ENCODE results near the gene ARFGAP1. TPM values are rescaled to one million over a fixed set of nuclear protein-coding genes. Genes with fewer than 3 reads are reported as not detected.

ARFGAP1 gene
- total RNA-seq, 1 experiment from 2014 or later: 207 TPM

DNA sequence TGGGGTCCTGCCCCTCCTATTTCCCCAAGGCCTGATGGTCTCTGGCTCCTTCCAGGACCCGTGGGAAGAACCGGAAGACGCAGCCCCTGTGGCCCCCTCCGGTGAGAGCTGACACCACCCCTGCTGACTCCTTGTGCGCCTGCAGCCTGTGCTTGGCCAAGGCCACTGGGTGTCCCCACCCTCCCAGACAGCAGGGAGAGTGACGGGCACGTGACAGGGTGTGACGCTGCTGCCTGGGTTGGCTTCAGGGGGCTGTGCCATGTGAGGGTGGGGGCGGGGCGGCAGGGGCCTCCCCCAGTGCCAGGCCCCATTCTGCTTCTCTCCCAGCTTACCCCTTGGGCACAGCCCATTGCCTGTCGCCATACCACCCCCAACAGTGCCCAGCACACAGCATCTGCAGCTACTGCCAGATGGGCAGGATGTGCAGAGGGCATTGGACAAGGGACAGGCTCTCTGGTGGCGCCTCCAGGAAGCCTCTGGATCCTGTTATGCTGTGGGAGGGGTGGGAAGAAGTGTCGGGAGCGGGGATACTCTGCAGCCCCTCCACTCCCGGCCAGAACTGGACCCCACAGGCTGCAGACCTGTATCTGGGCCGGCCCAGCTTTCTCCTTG, 34.0 kb upstream of the ARFGAP1 start:
- TF ChIP-seq ZNF138 (CRISPR knock-in tag; conservative IDR thresholded peaks at IDR 0.05) (no peak), JAZF1 (CRISPR knock-in tag; IDR thresholded peaks at IDR 0.05) (no peak), KAT7 (CRISPR knock-in tag; IDR thresholded peaks at IDR 0.05; ENCODE audit: borderline replicate concordance) (no peak), SOX15 (CRISPR knock-in tag; IDR thresholded peaks at IDR 0.05) (no peak), JUN (CRISPR knock-in tag; IDR thresholded peaks at IDR 0.05) (no peak), NR2C2 (CRISPR knock-in tag; IDR thresholded peaks at IDR 0.05) (no peak), ZNF121 (CRISPR knock-in tag; IDR thresholded peaks at IDR 0.05) (no peak), EMX1 (CRISPR knock-in tag; IDR thresholded peaks at IDR 0.05) (no peak), FOXP4 (CRISPR knock-in tag; IDR thresholded peaks at IDR 0.05) (no peak), PREB (CRISPR knock-in tag; IDR thresholded peaks at IDR 0.05; ENCODE audit: borderline replicate concordance) (no peak), HMGA2 (CRISPR knock-in tag; IDR thresholded peaks at IDR 0.05) (no peak), GABPB1 (CRISPR knock-in tag; IDR thresholded peaks at IDR 0.05) (no peak), NR1H2 (CRISPR knock-in tag; IDR thresholded peaks at IDR 0.05) (no peak), RELA (CRISPR knock-in tag; IDR thresholded peaks at IDR 0.05; ENCODE audit: borderline replicate concordance) (no peak), ZBTB43 (CRISPR knock-in tag; IDR thresholded peaks at IDR 0.05) (no peak), ETV6 (CRISPR knock-in tag; IDR thresholded peaks at IDR 0.05) (no peak)
- TF ChIP-seq, protein P1, sequence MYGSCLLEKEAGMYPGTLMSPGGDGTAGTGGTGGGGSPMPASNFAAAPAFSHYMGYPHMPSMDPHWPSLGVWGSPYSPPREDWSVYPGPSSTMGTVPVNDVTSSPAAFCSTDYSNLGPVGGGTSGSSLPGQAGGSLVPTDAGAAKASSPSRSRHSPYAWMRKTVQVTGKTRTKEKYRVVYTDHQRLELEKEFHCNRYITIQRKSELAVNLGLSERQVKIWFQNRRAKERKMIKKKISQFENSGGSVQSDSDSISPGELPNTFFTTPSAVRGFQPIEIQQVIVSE (CRISPR knock-in tag; IDR thresholded peaks at IDR 0.05; ENCODE audit: borderline replicate concordance): no peak
- TF ChIP-seq, protein P2, sequence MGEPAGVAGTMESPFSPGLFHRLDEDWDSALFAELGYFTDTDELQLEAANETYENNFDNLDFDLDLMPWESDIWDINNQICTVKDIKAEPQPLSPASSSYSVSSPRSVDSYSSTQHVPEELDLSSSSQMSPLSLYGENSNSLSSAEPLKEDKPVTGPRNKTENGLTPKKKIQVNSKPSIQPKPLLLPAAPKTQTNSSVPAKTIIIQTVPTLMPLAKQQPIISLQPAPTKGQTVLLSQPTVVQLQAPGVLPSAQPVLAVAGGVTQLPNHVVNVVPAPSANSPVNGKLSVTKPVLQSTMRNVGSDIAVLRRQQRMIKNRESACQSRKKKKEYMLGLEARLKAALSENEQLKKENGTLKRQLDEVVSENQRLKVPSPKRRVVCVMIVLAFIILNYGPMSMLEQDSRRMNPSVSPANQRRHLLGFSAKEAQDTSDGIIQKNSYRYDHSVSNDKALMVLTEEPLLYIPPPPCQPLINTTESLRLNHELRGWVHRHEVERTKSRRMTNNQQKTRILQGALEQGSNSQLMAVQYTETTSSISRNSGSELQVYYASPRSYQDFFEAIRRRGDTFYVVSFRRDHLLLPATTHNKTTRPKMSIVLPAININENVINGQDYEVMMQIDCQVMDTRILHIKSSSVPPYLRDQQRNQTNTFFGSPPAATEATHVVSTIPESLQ (CRISPR knock-in tag; IDR thresholded peaks at IDR 0.05): no peak
- TF ChIP-seq, protein P3, sequence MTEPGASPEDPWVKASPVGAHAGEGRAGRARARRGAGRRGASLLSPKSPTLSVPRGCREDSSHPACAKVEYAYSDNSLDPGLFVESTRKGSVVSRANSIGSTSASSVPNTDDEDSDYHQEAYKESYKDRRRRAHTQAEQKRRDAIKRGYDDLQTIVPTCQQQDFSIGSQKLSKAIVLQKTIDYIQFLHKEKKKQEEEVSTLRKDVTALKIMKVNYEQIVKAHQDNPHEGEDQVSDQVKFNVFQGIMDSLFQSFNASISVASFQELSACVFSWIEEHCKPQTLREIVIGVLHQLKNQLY (CRISPR knock-in tag; IDR thresholded peaks at IDR 0.05): no peak
- POLR2A ChIA-PET: no interaction called here
- CTCF ChIA-PET: interaction anchor here (1.2 to 8.1 kb wide), 2 partner anchors 8 to 14 kb away, joined by 5 to 151 read pairs; no protein-coding TSS in a partner anchor

More for the DNA sequence above, 34.0 kb upstream of the ARFGAP1 start:
- DNase-seq (ENCODE audit: low spot score): no peak
- Mint-ChIP-seq H3K4me3 (no peak overlapping the region), H3K27me3 (ENCODE audit: low read depth) (no peaks in the 10 kb centered on the region), H3K9me3 (no peaks in the 10 kb centered on the region), H3K4me1 (peaks cover 8% of the 10 kb centered on the region; the same call in 1 of the 2 replicates), H3K27ac (no peak overlapping the region), H3K36me3 (no peaks in the 10 kb centered on the region)
- ATAC-seq: no peak
